ENCODE results near the gene BMP4.

Gene BMP4

DNA sequence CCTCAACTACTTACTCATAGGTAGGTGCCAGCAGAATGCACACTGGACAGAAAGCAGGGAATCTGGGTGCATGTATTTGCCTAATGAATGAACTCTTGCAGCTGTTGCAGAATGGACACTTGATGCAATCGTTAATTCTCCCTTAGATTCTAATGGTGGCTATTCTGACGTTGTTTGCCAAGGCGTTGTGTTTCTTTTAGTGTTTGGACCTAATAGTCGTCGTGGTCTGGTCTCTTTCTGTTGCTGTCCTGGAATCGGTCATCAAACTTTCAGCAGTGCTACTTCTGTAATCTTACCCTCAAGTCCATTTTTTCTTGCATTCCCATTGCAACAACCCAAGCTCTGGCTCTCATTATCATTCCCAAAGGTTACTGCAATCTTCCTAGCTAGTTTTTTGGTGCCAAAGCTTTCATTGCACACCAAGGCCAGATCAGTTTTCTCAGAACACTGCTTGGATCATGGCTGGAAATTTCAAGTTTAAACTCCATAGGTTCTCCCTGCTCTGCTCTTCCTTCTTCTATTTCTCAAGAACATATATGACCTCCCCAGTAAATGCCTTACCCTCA lies 31.3 kb downstream of the BMP4 start:
- Histone ChIP-seq H3K4me3 (ENCODE audit: low read length) (no peak overlapping the region), H3K27me3 (ENCODE audit: control insufficient read depth, insufficient read depth, low read length) (no peaks in the 10 kb centered on the region), H3K36me3 (ENCODE audit: control insufficient read depth, insufficient read depth, low read length) (no peaks in the 10 kb centered on the region), H3K9me3 (ENCODE audit: control insufficient read depth, insufficient read depth, low read length) (no peaks in the 10 kb centered on the region), H3K4me1 (ENCODE audit: control insufficient read depth, insufficient read depth, low read length) (peaks cover 2% of the 10 kb centered on the region; the same call in 1 of the 2 replicates), H3K27ac (ENCODE audit: low read length) (no peak overlapping the region)
- no CpG with 5 or more reads among the region's 6 CpGs for WGBS (ENCODE audit: insufficient coverage, insufficient read length)
- no peak for DNase-seq (ENCODE audit: low read depth, low spot score)

DNA sequence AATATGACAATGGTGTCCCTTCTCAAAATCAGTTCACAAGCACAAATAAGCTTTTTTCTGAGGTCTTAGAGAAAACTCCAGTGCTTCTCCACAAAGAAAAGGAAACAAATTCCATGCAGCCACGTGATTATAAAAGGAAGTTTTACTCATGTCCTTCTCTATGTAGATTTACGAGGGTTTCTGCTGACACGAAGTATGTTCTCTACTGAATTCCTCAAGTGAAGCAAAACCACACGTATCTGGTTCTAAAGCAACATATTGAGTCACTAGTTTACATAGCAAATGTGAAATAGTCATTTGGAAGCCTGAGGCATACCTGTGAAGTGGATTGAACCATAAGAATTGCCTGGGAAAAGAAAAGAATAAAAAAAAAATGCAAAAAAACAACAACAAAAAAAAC lies 31.9 kb downstream of the BMP4 start:
- no CpG with 5 or more reads among the region's 4 CpGs for WGBS (ENCODE audit: insufficient coverage, insufficient read length)
- no peaks in the 10 kb centered on the region for H3K36me3 ChIP-seq (ENCODE audit: control insufficient read depth, insufficient read depth, low read length)
- no peaks in the 10 kb centered on the region for H3K27me3 ChIP-seq (ENCODE audit: control insufficient read depth, insufficient read depth, low read length)
- peaks cover 2% of the 10 kb centered on the region; the same call in 1 of the 2 replicates for H3K4me1 ChIP-seq (ENCODE audit: control insufficient read depth, insufficient read depth, low read length)
- no peak for DNase-seq (ENCODE audit: low read depth, low spot score)
- no peak overlapping the region for H3K4me3 ChIP-seq (ENCODE audit: low read length)
- no peaks in the 10 kb centered on the region for H3K9me3 ChIP-seq (ENCODE audit: control insufficient read depth, insufficient read depth, low read length)
- H3K27ac ChIP-seq (ENCODE audit: low read length): no peak overlapping the region

DNA sequence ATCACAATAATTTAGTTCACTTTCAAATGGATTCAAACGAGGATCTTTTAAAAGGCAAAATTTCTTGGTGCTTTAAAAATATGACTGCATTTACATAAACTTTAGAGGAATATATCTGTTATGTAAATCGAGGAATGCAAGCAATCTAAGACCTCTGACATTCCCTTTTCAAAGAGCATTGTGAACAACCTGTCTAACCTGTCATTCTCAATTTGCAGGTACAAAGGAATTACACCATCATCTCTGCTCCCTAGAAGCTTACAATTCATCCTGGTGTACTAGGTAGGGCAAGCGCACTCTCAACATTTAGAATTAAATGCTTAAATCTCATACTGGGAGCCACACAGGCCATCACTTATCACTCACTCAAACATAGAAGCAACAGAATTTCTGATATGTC lies 35.6 kb downstream of the BMP4 start:
- H3K9me3 ChIP-seq (ENCODE audit: control insufficient read depth, insufficient read depth, low read length): no peaks in the 10 kb centered on the region
- no peaks in the 10 kb centered on the region for H3K36me3 ChIP-seq (ENCODE audit: control insufficient read depth, insufficient read depth, low read length)
- no peak overlapping the region for H3K27ac ChIP-seq (ENCODE audit: low read length)
- H3K27me3 ChIP-seq (ENCODE audit: control insufficient read depth, insufficient read depth, low read length): no peaks in the 10 kb centered on the region
- no CpG with 5 or more reads among the region's 3 CpGs for WGBS (ENCODE audit: insufficient coverage, insufficient read length)
- DNase-seq (ENCODE audit: low read depth, low spot score): no peak
- H3K4me1 ChIP-seq (ENCODE audit: control insufficient read depth, insufficient read depth, low read length): peaks cover 1% of the 10 kb centered on the region; the same call in 1 of the 2 replicates
- no peak overlapping the region for H3K4me3 ChIP-seq (ENCODE audit: low read length)

DNA sequence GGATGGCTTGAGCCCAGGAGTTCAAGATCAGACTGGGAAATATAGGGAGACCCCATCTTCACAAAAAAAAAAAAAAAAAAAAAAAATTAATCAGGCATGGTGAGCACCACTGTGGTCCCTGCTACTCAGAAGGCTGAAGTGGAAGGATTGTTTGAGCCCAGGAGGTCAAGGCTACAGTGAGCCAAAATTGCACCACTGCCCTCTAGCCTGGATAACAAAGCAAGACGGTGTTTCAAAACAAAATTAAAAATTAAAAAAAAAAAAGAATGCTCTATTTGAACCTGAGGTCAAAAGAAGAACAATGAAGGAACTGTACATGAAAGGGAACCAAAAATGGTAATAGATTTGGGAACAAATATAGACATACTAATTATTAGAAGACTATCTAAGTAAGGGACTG lies 40.4 kb downstream of the BMP4 start:
- no CpG with 5 or more reads among the region's 1 CpG for WGBS (ENCODE audit: insufficient coverage, insufficient read length)
- no peak overlapping the region for H3K27ac ChIP-seq (ENCODE audit: low read length)
- H3K36me3 ChIP-seq (ENCODE audit: control insufficient read depth, insufficient read depth, low read length): no peaks in the 10 kb centered on the region

DNA sequence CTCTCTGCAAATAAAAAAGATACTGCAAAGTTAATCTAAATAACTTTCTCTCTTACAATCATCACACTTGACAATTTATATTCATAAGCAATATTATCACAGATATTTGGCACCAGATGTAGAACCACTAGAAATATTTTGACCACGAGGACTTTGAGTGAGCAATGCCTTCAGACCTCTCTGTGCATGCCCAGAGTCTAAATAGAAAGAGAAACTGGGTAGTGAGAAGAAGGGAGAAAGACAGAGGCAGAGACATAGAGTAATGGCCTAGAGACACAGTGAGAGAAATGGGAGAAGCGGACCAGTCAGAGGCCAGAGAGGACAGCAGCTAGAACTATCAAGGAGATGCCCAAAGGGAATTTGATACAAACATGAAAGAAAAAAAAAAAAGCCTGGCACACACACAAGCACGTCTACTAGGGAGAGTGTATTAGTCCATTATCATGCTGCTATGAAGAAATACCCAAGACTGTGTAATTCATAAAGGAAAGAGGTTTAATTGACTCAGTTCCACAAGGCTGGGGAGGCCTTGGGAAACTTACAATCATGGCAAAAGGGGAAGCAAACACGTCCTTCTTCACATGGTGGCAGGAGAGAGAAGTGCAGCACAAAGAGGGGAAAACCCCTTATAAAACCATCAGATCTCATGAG lies 41.1 kb downstream of the BMP4 start:
- no peak overlapping the region for H3K27ac ChIP-seq (ENCODE audit: low read length)
- no peak overlapping the region for H3K4me3 ChIP-seq (ENCODE audit: low read length)
- DNase-seq (ENCODE audit: low read depth, low spot score): no peak
- no peaks in the 10 kb centered on the region for H3K9me3 ChIP-seq (ENCODE audit: control insufficient read depth, insufficient read depth, low read length)
- no peaks in the 10 kb centered on the region for H3K4me1 ChIP-seq (ENCODE audit: control insufficient read depth, insufficient read depth, low read length)
- no CpG with 5 or more reads among the region's 4 CpGs for WGBS (ENCODE audit: insufficient coverage, insufficient read length)
- H3K36me3 ChIP-seq (ENCODE audit: control insufficient read depth, insufficient read depth, low read length): no peaks in the 10 kb centered on the region
- no peaks in the 10 kb centered on the region for H3K27me3 ChIP-seq (ENCODE audit: control insufficient read depth, insufficient read depth, low read length)

More for the DNA sequence above, 40.4 kb downstream of the BMP4 start:
- H3K27me3 ChIP-seq (ENCODE audit: control insufficient read depth, insufficient read depth, low read length): no peaks in the 10 kb centered on the region
- no peak overlapping the region for H3K4me3 ChIP-seq (ENCODE audit: low read length)
- DNase-seq (ENCODE audit: low read depth, low spot score): no peak
- H3K9me3 ChIP-seq (ENCODE audit: control insufficient read depth, insufficient read depth, low read length): no peaks in the 10 kb centered on the region
- H3K4me1 ChIP-seq (ENCODE audit: control insufficient read depth, insufficient read depth, low read length): peaks cover 1% of the 10 kb centered on the region; the same call in 1 of the 2 replicates

DNA sequence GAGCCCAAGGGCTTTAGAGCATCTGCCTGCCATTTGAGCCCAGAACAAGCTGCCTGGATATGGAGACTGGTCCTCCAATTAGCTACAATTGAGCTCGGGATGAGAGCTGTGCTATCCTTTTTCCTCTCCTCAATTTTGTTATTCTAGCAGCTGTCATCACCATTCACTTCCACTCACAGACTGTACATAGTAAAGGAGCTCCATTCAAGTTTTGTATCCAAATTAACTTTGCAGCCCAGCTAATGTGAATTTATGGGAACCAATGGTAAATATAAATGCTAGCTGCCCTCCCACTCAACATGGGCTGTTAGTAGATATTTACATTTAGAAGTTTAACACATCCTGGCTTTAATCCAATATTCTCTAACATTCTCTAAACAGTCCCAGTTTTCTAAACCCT lies 44.6 kb downstream of the BMP4 start:
- DNase-seq (ENCODE audit: low read depth, low spot score): no peak
- Histone ChIP-seq H3K27me3 (ENCODE audit: control insufficient read depth, insufficient read depth, low read length) (no peaks in the 10 kb centered on the region), H3K4me3 (ENCODE audit: low read length) (no peak overlapping the region), H3K36me3 (ENCODE audit: control insufficient read depth, insufficient read depth, low read length) (no peaks in the 10 kb centered on the region), H3K27ac (ENCODE audit: low read length) (no peak overlapping the region), H3K9me3 (ENCODE audit: control insufficient read depth, insufficient read depth, low read length) (no peaks in the 10 kb centered on the region), H3K4me1 (ENCODE audit: control insufficient read depth, insufficient read depth, low read length) (no peaks in the 10 kb centered on the region)
- WGBS (ENCODE audit: insufficient coverage, insufficient read length): no CpG with 5 or more reads among the region's 1 CpG

DNA sequence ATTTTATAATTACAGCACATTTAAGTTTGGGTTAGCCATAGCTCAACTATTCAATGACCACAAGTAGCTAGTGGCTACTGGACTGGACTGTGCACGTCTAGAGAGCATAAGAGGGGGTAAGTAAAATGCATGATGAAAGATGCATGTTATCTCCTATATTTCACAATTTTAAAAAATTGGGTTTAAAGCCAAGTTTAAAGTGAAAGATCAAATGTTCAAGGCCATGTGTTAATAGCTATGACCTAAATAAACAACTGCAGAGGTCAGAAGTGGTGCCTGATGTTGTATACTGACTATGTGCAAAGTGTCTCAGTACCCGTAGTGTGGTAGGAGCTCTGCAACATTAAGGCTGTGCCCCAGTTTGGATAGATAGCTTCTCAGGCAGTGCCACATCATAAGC lies 48.2 kb downstream of the BMP4 start:
- Histone ChIP-seq H3K36me3 (ENCODE audit: control insufficient read depth, insufficient read depth, low read length) (no peaks in the 10 kb centered on the region), H3K27ac (ENCODE audit: low read length) (no peak overlapping the region), H3K4me3 (ENCODE audit: low read length) (no peak overlapping the region), H3K27me3 (ENCODE audit: control insufficient read depth, insufficient read depth, low read length) (no peaks in the 10 kb centered on the region), H3K9me3 (ENCODE audit: control insufficient read depth, insufficient read depth, low read length) (no peaks in the 10 kb centered on the region), H3K4me1 (ENCODE audit: control insufficient read depth, insufficient read depth, low read length) (no peaks in the 10 kb centered on the region)
- DNase-seq (ENCODE audit: low read depth, low spot score): no peak
- no CpG with 5 or more reads among the region's 2 CpGs for WGBS (ENCODE audit: insufficient coverage, insufficient read length)

DNA sequence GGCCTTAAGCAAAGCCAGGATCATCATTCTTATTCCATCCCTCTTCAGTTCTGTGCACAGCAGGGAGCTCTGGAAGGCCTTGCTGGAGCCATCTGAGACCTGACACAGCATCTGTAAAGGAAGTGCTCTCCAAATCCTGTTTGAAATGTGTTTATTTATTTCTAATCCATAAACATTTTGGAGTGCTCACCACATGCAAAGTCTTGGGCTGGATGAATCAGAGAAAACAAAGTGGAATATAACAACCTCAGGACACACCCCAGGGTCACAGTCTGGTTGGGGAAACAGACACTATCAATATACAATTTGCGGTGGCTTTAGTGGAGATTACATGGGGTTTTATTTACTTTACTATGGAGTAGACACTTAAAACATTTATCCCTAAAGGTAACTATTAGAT lies 54.3 kb downstream of the BMP4 start:
- no peak overlapping the region for H3K27ac ChIP-seq (ENCODE audit: low read length)
- no peak for DNase-seq (ENCODE audit: low read depth, low spot score)
- no peaks in the 10 kb centered on the region for H3K9me3 ChIP-seq (ENCODE audit: control insufficient read depth, insufficient read depth, low read length)
- no peak overlapping the region for H3K4me3 ChIP-seq (ENCODE audit: low read length)
- no CpG with 5 or more reads among the region's 1 CpG for WGBS (ENCODE audit: insufficient coverage, insufficient read length)
- H3K4me1 ChIP-seq (ENCODE audit: control insufficient read depth, insufficient read depth, low read length): no peaks in the 10 kb centered on the region
- H3K27me3 ChIP-seq (ENCODE audit: control insufficient read depth, insufficient read depth, low read length): no peaks in the 10 kb centered on the region
- H3K36me3 ChIP-seq (ENCODE audit: control insufficient read depth, insufficient read depth, low read length): no peaks in the 10 kb centered on the region

DNA sequence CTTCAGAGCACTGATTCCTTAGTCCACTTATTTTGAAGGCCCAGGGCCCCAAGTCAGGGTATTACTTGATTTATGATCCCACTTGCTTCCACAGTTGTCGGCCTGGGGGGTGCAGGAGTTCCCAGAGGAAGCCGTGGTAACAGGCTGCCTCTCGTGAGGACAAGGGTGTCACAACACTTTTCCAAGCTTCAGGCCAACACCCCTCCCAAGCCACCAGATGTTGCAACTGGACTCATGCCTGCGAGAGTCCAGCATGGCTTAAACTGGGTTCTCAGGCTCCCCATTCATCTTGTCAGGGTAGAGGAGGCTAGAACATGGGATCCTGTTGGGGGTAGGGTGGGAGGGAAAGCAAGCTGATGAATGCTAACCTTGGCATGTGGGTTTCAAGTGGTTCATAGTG lies 56.1 kb downstream of the BMP4 start:
- WGBS (ENCODE audit: insufficient coverage, insufficient read length): no CpG with 5 or more reads among the region's 4 CpGs
- Histone ChIP-seq H3K4me1 (ENCODE audit: control insufficient read depth, insufficient read depth, low read length) (no peaks in the 10 kb centered on the region), H3K4me3 (ENCODE audit: low read length) (no peak overlapping the region), H3K27me3 (ENCODE audit: control insufficient read depth, insufficient read depth, low read length) (no peaks in the 10 kb centered on the region), H3K36me3 (ENCODE audit: control insufficient read depth, insufficient read depth, low read length) (no peaks in the 10 kb centered on the region), H3K27ac (ENCODE audit: low read length) (no peak overlapping the region), H3K9me3 (ENCODE audit: control insufficient read depth, insufficient read depth, low read length) (no peaks in the 10 kb centered on the region)
- DNase-seq (ENCODE audit: low read depth, low spot score): no peak

Measured in iPS DF 6.9 (cell line).